Gastroesophageal sphincter (tissue), 2 donors: ENCODE data around the gene ATP5IF1.

ENCODE experiments used
- POLR2A ChIP-seq, 2 donors: fragments of 450-650 bp; IDR thresholded peaks; one replicate each; pipeline ENCODE4 v1.6.1; 2017; ENCODE audit warnings: antibody characterized with exemption in 2 of 2, mild to moderate bottlenecking in 2 of 2, moderate library complexity in 1 of 2
- POLR2AphosphoS5 ChIP-seq: sonication (generic); formaldehyde crosslinking; IDR thresholded peaks from one replicate; pipeline ENCODE4 v1.6.1; 2017; ENCODE audit warnings: antibody characterized with exemption

DNA sequence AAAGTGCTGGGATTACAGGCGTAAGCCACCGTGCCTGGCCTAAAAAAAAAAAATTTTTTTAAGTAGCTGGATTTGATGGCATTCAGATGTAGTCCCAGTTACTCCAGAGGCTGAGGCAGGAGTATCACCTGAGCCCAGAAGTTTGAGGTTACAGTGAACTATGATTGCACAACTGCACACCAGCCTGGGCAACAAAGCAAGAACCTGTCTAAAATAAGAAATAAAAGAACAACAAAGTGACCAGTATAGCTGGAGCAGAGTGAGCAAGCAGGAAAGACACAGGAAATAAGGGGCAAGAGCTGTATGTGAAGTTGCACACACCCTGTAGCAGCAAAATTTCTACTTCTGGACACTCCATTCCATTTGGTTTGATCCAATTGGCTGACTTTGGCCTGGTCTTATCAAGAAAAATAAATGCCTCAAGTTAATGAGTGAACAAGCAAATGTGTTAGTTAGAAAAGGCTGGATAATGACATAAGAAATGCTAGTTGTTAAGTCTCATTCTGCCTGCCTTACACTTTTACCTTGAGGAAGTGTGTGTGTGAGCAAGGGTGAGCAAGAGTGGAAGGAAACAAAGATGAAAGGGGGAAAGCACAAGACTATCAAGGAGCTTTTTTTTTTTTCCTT, 7.9 kb downstream of the ATP5IF1 start:
- TF ChIP-seq POLR2A (IDR thresholded peaks at IDR 0.05) (no peak), POLR2AphosphoS5 (no peak)
